SK-N-MC (cell line): ENCODE measurements around the gene RALA.

ENCODE experiments used
- EZH2 ChIP-seq: fragments of 200-600 bp; sonication (generic); IDR thresholded peaks from one replicate; pipeline ENCODE4 v1.6.1; 2017; ENCODE audit warnings: antibody characterized with exemption
- POLR2AphosphoS5 ChIP-seq: IDR thresholded peaks from 2 replicates; pipeline ENCODE4 v1.6.1; 2012; ENCODE audit warnings: mild to moderate bottlenecking, low read depth, low read length, borderline replicate concordance

DNA sequence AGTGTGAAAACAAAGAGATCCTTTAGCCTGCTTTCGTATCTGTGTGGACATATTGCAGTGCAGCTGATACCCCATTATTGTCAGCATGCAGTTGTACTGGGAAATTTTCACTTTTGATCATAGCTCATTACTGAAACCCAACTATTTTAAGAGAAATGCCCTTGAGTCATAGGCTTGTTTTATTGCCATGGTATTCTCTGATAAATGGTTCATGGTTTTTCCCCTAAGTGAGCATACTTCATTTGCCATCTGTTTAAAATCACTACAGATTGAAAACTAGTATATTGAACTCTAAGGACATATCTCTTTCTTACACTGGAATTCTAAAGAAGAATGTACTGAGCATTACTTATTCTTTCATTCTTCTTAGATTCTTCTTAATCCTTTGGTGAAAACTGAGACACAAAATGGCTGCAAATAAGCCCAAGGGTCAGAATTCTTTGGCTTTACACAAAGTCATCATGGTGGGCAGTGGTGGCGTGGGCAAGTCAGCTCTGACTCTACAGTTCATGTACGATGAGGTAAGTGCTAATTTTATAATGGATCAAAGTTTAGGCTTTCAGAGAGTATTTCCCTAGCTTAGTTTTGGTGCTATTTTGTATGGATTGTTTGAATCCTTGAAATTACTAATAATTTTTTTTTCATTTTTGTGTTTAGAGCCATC lies 63.0 kb downstream of the RALA start:
- TF ChIP-seq EZH2 (no peak), POLR2AphosphoS5 (no peak)
